HUES48 (cell line): ENCODE data around the gene PIAS2.
A peak's percentile ranks its signal among the peaks of the same experiment; 100 is the strongest.
"Not testable (repeated sequence)": the region's sequence is repeated elsewhere in the genome, so short reads cannot be mapped to it uniquely, and the experiment has no call there.

Source experiments
- H3K27ac ChIP-seq: one replicate; pipeline ENCODE4 v1.7.0; 2013; ENCODE audit warnings: low read depth, low read length, inconsistent platforms
- H3K27me3 ChIP-seq: 2 replicates; pipeline ENCODE4 v1.6.1; 2013; ENCODE audit warnings: mild to moderate bottlenecking, low read length; ENCODE audit not compliant: control insufficient read depth, insufficient read depth
- H3K36me3 ChIP-seq: 2 replicates; pipeline ENCODE4 v1.6.1; 2013; ENCODE audit warnings: low read length; ENCODE audit not compliant: control insufficient read depth, insufficient read depth
- H3K4me1 ChIP-seq: 2 replicates; pipeline ENCODE4 v1.6.1; 2013; ENCODE audit warnings: mild to moderate bottlenecking, low read length; ENCODE audit not compliant: control insufficient read depth, insufficient read depth
- H3K4me3 ChIP-seq: 2 replicates; pipeline ENCODE4 v1.5.1; 2013; ENCODE audit warnings: mild to moderate bottlenecking, low read depth, low read length
- H3K9ac ChIP-seq: 2 replicates; pipeline ENCODE4 v1.6.1; 2013; ENCODE audit warnings: mild to moderate bottlenecking, low read depth, low read length, moderate library complexity
- H3K9me3 ChIP-seq: 2 replicates; pipeline ENCODE4 v1.6.1; 2013; ENCODE audit warnings: low read length; ENCODE audit not compliant: control insufficient read depth, insufficient read depth

Gene PIAS2, protein sequence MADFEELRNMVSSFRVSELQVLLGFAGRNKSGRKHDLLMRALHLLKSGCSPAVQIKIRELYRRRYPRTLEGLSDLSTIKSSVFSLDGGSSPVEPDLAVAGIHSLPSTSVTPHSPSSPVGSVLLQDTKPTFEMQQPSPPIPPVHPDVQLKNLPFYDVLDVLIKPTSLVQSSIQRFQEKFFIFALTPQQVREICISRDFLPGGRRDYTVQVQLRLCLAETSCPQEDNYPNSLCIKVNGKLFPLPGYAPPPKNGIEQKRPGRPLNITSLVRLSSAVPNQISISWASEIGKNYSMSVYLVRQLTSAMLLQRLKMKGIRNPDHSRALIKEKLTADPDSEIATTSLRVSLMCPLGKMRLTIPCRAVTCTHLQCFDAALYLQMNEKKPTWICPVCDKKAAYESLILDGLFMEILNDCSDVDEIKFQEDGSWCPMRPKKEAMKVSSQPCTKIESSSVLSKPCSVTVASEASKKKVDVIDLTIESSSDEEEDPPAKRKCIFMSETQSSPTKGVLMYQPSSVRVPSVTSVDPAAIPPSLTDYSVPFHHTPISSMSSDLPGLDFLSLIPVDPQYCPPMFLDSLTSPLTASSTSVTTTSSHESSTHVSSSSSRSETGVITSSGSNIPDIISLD

DNA sequence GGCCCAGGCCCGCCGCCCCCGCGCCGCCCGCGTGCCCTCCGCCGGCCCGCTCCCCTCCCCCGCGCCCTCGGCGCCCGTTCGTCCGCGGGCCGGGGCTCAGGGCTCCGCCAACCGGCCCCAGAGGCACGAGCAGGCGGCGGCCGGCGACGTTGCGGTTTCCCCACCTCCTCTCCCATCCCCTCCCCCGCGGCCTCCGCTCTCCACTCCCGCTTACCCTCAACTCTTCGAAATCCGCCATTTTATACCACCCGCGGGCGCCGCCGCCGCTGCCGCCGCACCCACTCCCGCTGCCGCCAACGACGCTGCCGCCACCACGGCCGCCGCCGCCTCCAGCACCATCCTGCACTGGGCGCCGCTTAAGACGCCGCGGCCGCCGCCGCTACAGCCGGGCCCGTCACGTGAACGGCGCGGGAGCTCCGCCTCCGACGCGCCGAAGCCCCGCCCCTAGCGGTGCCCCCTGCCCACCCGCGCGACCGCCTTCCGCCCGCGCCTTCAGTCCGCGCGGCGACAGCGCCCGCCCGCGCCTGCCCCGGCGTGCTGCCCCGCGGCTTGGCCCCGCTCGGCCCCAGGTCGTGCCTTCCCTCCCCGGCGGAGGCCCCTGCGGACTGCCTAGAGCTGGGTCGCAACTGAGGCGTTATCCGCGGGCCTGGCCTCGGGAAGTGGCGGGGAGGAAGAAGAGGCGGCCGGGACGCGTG is at the start of gene PIAS2, which contains the start of gene KATNAL2:
Gene PIAS2, minus strand, starts transcription at position 400 of the 695 bp plus-strand sequence. Its CDS starts 162 bp downstream, at position 238.
Gene KATNAL2, plus strand, starts transcription at position 495 of the 695 bp plus-strand sequence. CDS start 29,271 bp downstream, outside the sequence.
- Histone ChIP-seq H3K9ac (peak within 1 kb of the TSS; percentile 91), H3K36me3 (no peaks in the 10 kb centered on the region), H3K27ac (peak within 1 kb of the TSS; percentile 96), H3K4me3 (peak within 1 kb of the TSS; percentile 96), H3K4me1 (peaks cover 40% of the 10 kb centered on the region), H3K27me3 (no peaks in the 10 kb centered on the region), H3K9me3 (no peaks in the 10 kb centered on the region)

DNA sequence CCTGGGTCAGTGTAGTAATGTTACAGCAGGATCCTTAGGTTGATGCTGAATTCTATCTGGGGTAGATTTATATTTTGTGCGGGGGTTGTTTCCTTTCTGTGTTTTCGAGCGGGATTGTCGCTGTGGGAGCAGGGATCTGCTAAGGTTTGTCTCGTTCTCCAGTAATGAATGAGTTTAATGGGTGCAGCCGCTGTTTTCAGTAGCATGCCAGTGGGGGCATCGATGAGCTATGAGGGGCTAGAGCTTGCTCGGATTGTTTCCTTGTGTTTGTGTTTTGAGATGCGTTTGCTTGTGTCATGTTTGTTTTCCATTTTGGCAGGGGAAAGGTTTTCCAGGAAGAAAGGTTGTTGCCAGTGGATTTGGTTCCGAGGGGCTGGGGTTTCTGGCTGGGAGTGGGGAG is 49.0 kb upstream of the PIAS2 start:
- not testable (repeated sequence) for H3K27me3 ChIP-seq, H3K9me3 ChIP-seq, H3K36me3 ChIP-seq, H3K27ac ChIP-seq, H3K4me1 ChIP-seq, H3K4me3 ChIP-seq, H3K9ac ChIP-seq

GRCh38 chr18:46964579-46965293 is 47.4 kb upstream of the PIAS2 start:
- not testable (repeated sequence) for H3K9ac ChIP-seq, H3K9me3 ChIP-seq

GRCh38 chr18:46963656-46964578 is 46.6 kb upstream of the PIAS2 start:
- not testable (repeated sequence) for H3K4me1 ChIP-seq, H3K27me3 ChIP-seq, H3K9ac ChIP-seq, H3K27ac ChIP-seq, H3K36me3 ChIP-seq, H3K9me3 ChIP-seq, H3K4me3 ChIP-seq

More at GRCh38 chr18:46964579-46965293, 47.4 kb upstream of the PIAS2 start:
- not testable (repeated sequence) for H3K4me3 ChIP-seq, H3K27ac ChIP-seq, H3K4me1 ChIP-seq, H3K36me3 ChIP-seq, H3K27me3 ChIP-seq

- H3K36me3 ChIP-seq: no peaks in the 10 kb centered on the region
- H3K9ac ChIP-seq: no peak overlapping the region
- no peaks in the 10 kb centered on the region for H3K4me1 ChIP-seq
- no peaks in the 10 kb centered on the region for H3K9me3 ChIP-seq
- no peaks in the 10 kb centered on the region for H3K27me3 ChIP-seq
- no peak overlapping the region for H3K4me3 ChIP-seq
- no peak overlapping the region for H3K27ac ChIP-seq
These were observed 40.9 kb upstream of the PIAS2 start for GRCh38 chr18:46958209-46958608.

- Histone ChIP-seq H3K36me3 (no peaks in the 10 kb centered on the region), H3K9me3 (no peaks in the 10 kb centered on the region), H3K4me1 (no peaks in the 10 kb centered on the region), H3K4me3 (no peak overlapping the region), H3K9ac (no peak overlapping the region), H3K27me3 (no peaks in the 10 kb centered on the region), H3K27ac (no peak overlapping the region)
These were observed 35.9 kb upstream of the PIAS2 start for GRCh38 chr18:46953195-46953594.

GRCh38 chr18:46950064-46950656 is 32.9 kb upstream of the PIAS2 start:
- H3K27ac ChIP-seq: no peak overlapping the region
- H3K4me3 ChIP-seq: no peak overlapping the region
- no peaks in the 10 kb centered on the region for H3K27me3 ChIP-seq
- peaks cover 4% of the 10 kb centered on the region for H3K4me1 ChIP-seq
- no peak overlapping the region for H3K9ac ChIP-seq
- H3K9me3 ChIP-seq: no peaks in the 10 kb centered on the region
- no peaks in the 10 kb centered on the region for H3K36me3 ChIP-seq

GRCh38 chr18:46946656-46947282 is 29.5 kb upstream of the PIAS2 start:
- Histone ChIP-seq H3K27me3 (no peaks in the 10 kb centered on the region), H3K4me3 (peak overlapping the region; percentile 89)

GRCh38 chr18:46942646-46943045 is 25.3 kb upstream of the PIAS2 start:
- H3K9me3 ChIP-seq: no peaks in the 10 kb centered on the region
- H3K4me1 ChIP-seq: peaks cover 16% of the 10 kb centered on the region
- no peaks in the 10 kb centered on the region for H3K36me3 ChIP-seq
- no peaks in the 10 kb centered on the region for H3K27me3 ChIP-seq
- no peak overlapping the region for H3K9ac ChIP-seq
- H3K4me3 ChIP-seq: no peak overlapping the region
- no peak overlapping the region for H3K27ac ChIP-seq

More at GRCh38 chr18:46946656-46947282, 29.5 kb upstream of the PIAS2 start:
- Histone ChIP-seq H3K27ac (no peak overlapping the region), H3K9me3 (no peaks in the 10 kb centered on the region), H3K36me3 (no peaks in the 10 kb centered on the region), H3K4me1 (peaks cover 4% of the 10 kb centered on the region), H3K9ac (no peak overlapping the region)
